ENCODE results near the gene RASL12. TPM values are rescaled to one million over a fixed set of nuclear protein-coding genes. Genes with fewer than 3 reads are reported as not detected.

Gene RASL12
- total RNA-seq, 1 experiment from 2014 or later = 0.67 TPM

GRCh38 chr15:65083262-65083701 is 15.5 kb upstream of the RASL12 start:
- no TSS peak for BruUV-seq (replicated peaks)
- TF ChIP-seq, protein P1, sequence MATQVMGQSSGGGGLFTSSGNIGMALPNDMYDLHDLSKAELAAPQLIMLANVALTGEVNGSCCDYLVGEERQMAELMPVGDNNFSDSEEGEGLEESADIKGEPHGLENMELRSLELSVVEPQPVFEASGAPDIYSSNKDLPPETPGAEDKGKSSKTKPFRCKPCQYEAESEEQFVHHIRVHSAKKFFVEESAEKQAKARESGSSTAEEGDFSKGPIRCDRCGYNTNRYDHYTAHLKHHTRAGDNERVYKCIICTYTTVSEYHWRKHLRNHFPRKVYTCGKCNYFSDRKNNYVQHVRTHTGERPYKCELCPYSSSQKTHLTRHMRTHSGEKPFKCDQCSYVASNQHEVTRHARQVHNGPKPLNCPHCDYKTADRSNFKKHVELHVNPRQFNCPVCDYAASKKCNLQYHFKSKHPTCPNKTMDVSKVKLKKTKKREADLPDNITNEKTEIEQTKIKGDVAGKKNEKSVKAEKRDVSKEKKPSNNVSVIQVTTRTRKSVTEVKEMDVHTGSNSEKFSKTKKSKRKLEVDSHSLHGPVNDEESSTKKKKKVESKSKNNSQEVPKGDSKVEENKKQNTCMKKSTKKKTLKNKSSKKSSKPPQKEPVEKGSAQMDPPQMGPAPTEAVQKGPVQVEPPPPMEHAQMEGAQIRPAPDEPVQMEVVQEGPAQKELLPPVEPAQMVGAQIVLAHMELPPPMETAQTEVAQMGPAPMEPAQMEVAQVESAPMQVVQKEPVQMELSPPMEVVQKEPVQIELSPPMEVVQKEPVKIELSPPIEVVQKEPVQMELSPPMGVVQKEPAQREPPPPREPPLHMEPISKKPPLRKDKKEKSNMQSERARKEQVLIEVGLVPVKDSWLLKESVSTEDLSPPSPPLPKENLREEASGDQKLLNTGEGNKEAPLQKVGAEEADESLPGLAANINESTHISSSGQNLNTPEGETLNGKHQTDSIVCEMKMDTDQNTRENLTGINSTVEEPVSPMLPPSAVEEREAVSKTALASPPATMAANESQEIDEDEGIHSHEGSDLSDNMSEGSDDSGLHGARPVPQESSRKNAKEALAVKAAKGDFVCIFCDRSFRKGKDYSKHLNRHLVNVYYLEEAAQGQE (IDR thresholded peaks at IDR 0.05; ENCODE audit: insufficient read depth in 1 of 2, low read depth in 2 of 2, low read length in 1 of 2) = no peak
- TF ChIP-seq TCF7L2 (IDR thresholded peaks at IDR 0.05; ENCODE audit: low read depth, low read length) = no peak
- TF ChIP-seq POLR2AphosphoS5 (IDR thresholded peaks at IDR 0.05; ENCODE audit: low read depth, low read length) = no peak
- TF ChIP-seq, protein P2, sequence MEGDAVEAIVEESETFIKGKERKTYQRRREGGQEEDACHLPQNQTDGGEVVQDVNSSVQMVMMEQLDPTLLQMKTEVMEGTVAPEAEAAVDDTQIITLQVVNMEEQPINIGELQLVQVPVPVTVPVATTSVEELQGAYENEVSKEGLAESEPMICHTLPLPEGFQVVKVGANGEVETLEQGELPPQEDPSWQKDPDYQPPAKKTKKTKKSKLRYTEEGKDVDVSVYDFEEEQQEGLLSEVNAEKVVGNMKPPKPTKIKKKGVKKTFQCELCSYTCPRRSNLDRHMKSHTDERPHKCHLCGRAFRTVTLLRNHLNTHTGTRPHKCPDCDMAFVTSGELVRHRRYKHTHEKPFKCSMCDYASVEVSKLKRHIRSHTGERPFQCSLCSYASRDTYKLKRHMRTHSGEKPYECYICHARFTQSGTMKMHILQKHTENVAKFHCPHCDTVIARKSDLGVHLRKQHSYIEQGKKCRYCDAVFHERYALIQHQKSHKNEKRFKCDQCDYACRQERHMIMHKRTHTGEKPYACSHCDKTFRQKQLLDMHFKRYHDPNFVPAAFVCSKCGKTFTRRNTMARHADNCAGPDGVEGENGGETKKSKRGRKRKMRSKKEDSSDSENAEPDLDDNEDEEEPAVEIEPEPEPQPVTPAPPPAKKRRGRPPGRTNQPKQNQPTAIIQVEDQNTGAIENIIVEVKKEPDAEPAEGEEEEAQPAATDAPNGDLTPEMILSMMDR (IDR thresholded peaks at IDR 0.05) = no peak
- no peak for TF ChIP-seq SIN3A (IDR thresholded peaks at IDR 0.05; ENCODE audit: borderline replicate concordance, insufficient read depth, low read depth, low read length)
- H3K36me3 ChIP-seq (ENCODE audit: control insufficient read depth, insufficient read depth, low read length) = no peaks in the 10 kb centered on the region
- no peaks in the 10 kb centered on the region for H3K9me3 ChIP-seq (ENCODE audit: control insufficient read depth, insufficient read depth, low read depth, low read length)
- no peak overlapping the region for H3K4me3 ChIP-seq (ENCODE audit: low read depth in 2 of 2, low read length in 2 of 2)
- in situ Hi-C loops (cut with HindIII; ENCODE audit: low pct_unique_long_range_greater_than_20kb, low sequenced_read_pairs) = no loop called here
- DNase-seq (ENCODE audit: low read depth, low spot score) (no peak), ATAC-seq (no peak)
- no peaks in the 10 kb centered on the region; the same call in 1 of the 2 replicates for H3K27me3 ChIP-seq (ENCODE audit: control insufficient read depth, insufficient read depth, low read length)
- ChIA-PET POLR2A (interaction anchor here (0.6 kb wide), 1 partner anchor 72 kb away, joined by 7 read pairs; no protein-coding TSS in a partner anchor), CTCF (interaction anchor here (0.9 to 1.1 kb wide), 2 partner anchors 49 kb away, joined by 4 to 5 read pairs; no protein-coding TSS in a partner anchor)
- no peak overlapping the region for H3K27ac ChIP-seq (ENCODE audit: low read length)
- intact Hi-C loops (cut with micrococcal nuclease; ENCODE audit: unreplicated experiment) = no loop called here
- peaks cover 10% of the 10 kb centered on the region for H3K4me1 ChIP-seq (ENCODE audit: control insufficient read depth, insufficient read depth, low read length)

DNA sequence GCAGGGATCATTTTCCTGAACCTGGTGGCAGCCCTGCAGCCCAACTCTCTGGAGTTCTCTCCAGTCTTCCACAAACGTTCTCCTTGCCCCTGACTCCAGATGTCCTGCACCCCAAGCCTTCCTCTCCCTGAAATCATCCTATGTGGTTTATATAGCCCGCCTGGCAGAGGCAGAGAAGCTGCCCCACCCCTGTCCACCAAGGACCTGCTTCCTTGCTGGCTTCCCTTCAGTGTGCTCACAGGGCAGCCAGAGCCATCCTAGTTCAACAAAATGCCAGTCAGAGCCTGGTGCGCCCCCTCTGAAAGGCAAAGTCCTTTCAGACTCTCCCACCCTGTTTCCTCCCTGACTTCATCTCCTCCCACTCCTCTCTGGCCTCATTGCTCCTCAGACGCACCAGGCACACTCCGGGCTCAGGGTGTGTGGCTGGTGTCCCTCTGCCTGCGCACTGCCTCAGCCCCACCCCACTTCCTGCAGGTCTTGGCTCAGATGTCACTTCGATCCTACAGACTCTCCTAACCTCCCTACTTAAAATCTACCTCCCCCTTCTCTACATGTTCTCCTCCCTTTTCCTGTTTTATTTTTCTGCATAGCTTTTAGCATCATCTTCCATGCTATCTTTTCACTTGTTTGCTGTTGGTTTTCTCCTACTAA is 14.6 kb upstream of the RASL12 start:
- H3K4me3 ChIP-seq (ENCODE audit: low read depth in 2 of 2, low read length in 2 of 2) = no peak overlapping the region
- ChIA-PET POLR2A (interaction anchor here (0.6 kb wide), 1 partner anchor 71 kb away, joined by 7 read pairs; no protein-coding TSS in a partner anchor), CTCF (interaction anchor here (0.6 to 0.9 kb wide), 2 partner anchors 32 to 48 kb away, joined by 4 to 5 read pairs; no protein-coding TSS in a partner anchor)
- in situ Hi-C loops (cut with HindIII; ENCODE audit: low pct_unique_long_range_greater_than_20kb, low sequenced_read_pairs) (no loop called here), intact Hi-C loops (cut with micrococcal nuclease; ENCODE audit: unreplicated experiment) (no loop called here)
- H3K27me3 ChIP-seq (ENCODE audit: control insufficient read depth, insufficient read depth, low read length) = no peaks in the 10 kb centered on the region; the same call in 1 of the 2 replicates
- H3K36me3 ChIP-seq (ENCODE audit: control insufficient read depth, insufficient read depth, low read length) = no peaks in the 10 kb centered on the region
- TF ChIP-seq, protein P1 (IDR thresholded peaks at IDR 0.05; ENCODE audit: insufficient read depth in 1 of 2, low read depth in 2 of 2, low read length in 1 of 2) = no peak
- TF ChIP-seq, protein P2 (IDR thresholded peaks at IDR 0.05) = no peak
- no peak for TF ChIP-seq SIN3A (IDR thresholded peaks at IDR 0.05; ENCODE audit: borderline replicate concordance, insufficient read depth, low read depth, low read length)
- TF ChIP-seq TCF7L2 (IDR thresholded peaks at IDR 0.05; ENCODE audit: low read depth, low read length) = no peak
- no peak for TF ChIP-seq POLR2AphosphoS5 (IDR thresholded peaks at IDR 0.05; ENCODE audit: low read depth, low read length)
- H3K27ac ChIP-seq (ENCODE audit: low read length) = no peak overlapping the region
- ATAC-seq (no peak), DNase-seq (ENCODE audit: low read depth, low spot score) (no peak)
- H3K9me3 ChIP-seq (ENCODE audit: control insufficient read depth, insufficient read depth, low read depth, low read length) = no peaks in the 10 kb centered on the region
- peaks cover 5% of the 10 kb centered on the region; the same call in 1 of the 2 replicates for H3K4me1 ChIP-seq (ENCODE audit: control insufficient read depth, insufficient read depth, low read length)
- BruUV-seq (replicated peaks) = no TSS peak

All from Panc1 (cell line).